C4-2B (cell line): ENCODE measurements around the gene ZEB2.

Source experiments
- H3K27ac ChIP-seq: fragments of 450-650 bp; 2 replicates; pipeline ENCODE4 v1.5.1; 2017
- CTCF ChIP-seq: fragments of 450-650 bp; conservative IDR thresholded peaks from 2 replicates; pipeline ENCODE4 v1.5.1; 2017; ENCODE audit warnings: mild to moderate bottlenecking
- ZFX ChIP-seq: fragments of 450-650 bp; IDR thresholded peaks from 2 replicates; pipeline ENCODE4 v1.6.1; 2017

ZEB2 gene

GRCh38 chr2:144404586-144405314 is 115.2 kb downstream of the ZEB2 start:
- H3K27ac ChIP-seq, result no peak overlapping the region
- no peak for TF ChIP-seq ZFX
- no peak for TF ChIP-seq CTCF

- no peak overlapping the region for H3K27ac ChIP-seq
- TF ChIP-seq CTCF (no peak), ZFX (no peak)
Observed at GRCh38 chr2:144403933-144404332, 116.0 kb downstream of the ZEB2 start.

GRCh38 chr2:144402251-144402650 is 117.7 kb downstream of the ZEB2 start:
- no peak for TF ChIP-seq CTCF
- TF ChIP-seq ZFX, result no peak
- no peak overlapping the region for H3K27ac ChIP-seq

GRCh38 chr2:144401036-144401435 is 118.9 kb downstream of the ZEB2 start:
- TF ChIP-seq CTCF (no peak), ZFX (no peak)
- H3K27ac ChIP-seq, result no peak overlapping the region

GRCh38 chr2:144396318-144396717 is 123.6 kb downstream of the ZEB2 start:
- no peak overlapping the region for H3K27ac ChIP-seq
- TF ChIP-seq ZFX, result no peak
- no peak for TF ChIP-seq CTCF

- no peak for TF ChIP-seq ZFX
- no peak for TF ChIP-seq CTCF
- no peak overlapping the region for H3K27ac ChIP-seq
Observed at GRCh38 chr2:144390424-144391020, 129.4 kb downstream of the ZEB2 start.

- H3K27ac ChIP-seq, result no peak overlapping the region
- no peak for TF ChIP-seq CTCF
- TF ChIP-seq ZFX, result no peak
Observed at GRCh38 chr2:144389930-144390311, 130.0 kb downstream of the ZEB2 start.
